ENCODE data around the gene ST3GAL2.

DNA sequence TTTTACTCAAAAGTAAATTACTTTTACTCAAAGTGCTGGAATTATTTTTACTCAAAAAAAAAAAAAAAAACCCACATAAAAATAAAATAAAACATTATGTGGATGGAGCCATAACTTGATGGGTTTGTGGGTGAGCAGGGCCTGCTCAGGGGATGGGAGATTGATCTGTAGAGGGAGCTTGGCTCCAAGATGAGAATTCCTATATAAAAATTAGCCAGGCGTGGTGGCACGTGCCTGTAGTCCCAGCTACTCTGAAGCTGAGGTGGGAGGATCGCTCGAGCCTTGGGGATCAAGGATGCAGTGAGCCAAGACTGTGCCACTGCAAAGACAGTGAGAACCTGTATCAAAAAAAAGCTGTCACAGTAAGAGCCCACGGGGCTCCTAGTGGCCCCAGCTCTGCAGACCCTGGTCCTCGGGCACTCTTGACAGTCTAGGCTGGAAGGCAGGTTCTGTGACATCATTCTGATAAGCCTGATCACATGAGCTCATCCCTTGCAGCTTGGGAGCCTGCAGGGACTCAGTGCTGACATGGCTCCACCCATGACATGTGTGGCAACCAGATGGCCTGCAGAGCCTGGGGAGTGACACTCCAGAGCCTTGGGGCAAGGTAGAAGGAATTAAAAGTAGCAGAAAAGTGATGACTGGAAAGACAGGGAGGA, 42.5 kb downstream of the ST3GAL2 start:
- TF ChIP-seq, protein P1, sequence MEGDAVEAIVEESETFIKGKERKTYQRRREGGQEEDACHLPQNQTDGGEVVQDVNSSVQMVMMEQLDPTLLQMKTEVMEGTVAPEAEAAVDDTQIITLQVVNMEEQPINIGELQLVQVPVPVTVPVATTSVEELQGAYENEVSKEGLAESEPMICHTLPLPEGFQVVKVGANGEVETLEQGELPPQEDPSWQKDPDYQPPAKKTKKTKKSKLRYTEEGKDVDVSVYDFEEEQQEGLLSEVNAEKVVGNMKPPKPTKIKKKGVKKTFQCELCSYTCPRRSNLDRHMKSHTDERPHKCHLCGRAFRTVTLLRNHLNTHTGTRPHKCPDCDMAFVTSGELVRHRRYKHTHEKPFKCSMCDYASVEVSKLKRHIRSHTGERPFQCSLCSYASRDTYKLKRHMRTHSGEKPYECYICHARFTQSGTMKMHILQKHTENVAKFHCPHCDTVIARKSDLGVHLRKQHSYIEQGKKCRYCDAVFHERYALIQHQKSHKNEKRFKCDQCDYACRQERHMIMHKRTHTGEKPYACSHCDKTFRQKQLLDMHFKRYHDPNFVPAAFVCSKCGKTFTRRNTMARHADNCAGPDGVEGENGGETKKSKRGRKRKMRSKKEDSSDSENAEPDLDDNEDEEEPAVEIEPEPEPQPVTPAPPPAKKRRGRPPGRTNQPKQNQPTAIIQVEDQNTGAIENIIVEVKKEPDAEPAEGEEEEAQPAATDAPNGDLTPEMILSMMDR (IDR thresholded peaks at IDR 0.05) = no peak
- TF ChIP-seq EZH2 (IDR thresholded peaks at IDR 0.05; ENCODE audit: borderline replicate concordance, insufficient read depth, low read depth, low read length, poor library complexity, severe bottlenecking) = no peak

Data from B cell (primary cell).